Brain microvascular endothelial cell (primary cell): ENCODE data around the gene THYN1.
A peak's percentile ranks its signal among the peaks of the same experiment; 100 is the strongest.

Experiments
- DNase-seq: peaks from one replicate; pipeline ENCODE4 v3.0.0-alpha.2; 2020
- H3K27ac ChIP-seq: fragments of 250-450 bp; sonication (Bioruptor Pico); 2 replicates; pipeline ENCODE4 v1.5.1; 2020; ENCODE audit warnings: mild to moderate bottlenecking, moderate library complexity
- H3K27me3 ChIP-seq: fragments of 250-450 bp; sonication (Bioruptor Pico); replicated peaks from 2 replicates; pipeline ENCODE4 v1.5.1; 2020; ENCODE audit warnings: mild to moderate bottlenecking
- H3K36me3 ChIP-seq: fragments of 250-450 bp; sonication (Bioruptor Pico); replicated peaks from 2 replicates; pipeline ENCODE4 v1.5.1; 2020; ENCODE audit warnings: mild to moderate bottlenecking
- H3K4me3 ChIP-seq: 2 replicates; pipeline ENCODE4 v1.5.1; 2011; ENCODE audit warnings: low read depth, mild to moderate bottlenecking, control low read depth, low read length, moderate library complexity
- CTCF ChIP-seq: IDR thresholded peaks from 2 replicates; pipeline ENCODE4 v1.5.1; 2011; ENCODE audit warnings: low read depth, mild to moderate bottlenecking, moderate library complexity, low read length, control low read depth, inconsistent platforms; ENCODE audit errors: missing control alignments
- in situ Hi-C: cut with HindIII; loops from 2 replicates; pipeline ENCODE4 v1.10.0; 2017; ENCODE audit warnings: low sequenced_read_pairs, low pct_ligation_motif_present

THYN1 gene

DNA sequence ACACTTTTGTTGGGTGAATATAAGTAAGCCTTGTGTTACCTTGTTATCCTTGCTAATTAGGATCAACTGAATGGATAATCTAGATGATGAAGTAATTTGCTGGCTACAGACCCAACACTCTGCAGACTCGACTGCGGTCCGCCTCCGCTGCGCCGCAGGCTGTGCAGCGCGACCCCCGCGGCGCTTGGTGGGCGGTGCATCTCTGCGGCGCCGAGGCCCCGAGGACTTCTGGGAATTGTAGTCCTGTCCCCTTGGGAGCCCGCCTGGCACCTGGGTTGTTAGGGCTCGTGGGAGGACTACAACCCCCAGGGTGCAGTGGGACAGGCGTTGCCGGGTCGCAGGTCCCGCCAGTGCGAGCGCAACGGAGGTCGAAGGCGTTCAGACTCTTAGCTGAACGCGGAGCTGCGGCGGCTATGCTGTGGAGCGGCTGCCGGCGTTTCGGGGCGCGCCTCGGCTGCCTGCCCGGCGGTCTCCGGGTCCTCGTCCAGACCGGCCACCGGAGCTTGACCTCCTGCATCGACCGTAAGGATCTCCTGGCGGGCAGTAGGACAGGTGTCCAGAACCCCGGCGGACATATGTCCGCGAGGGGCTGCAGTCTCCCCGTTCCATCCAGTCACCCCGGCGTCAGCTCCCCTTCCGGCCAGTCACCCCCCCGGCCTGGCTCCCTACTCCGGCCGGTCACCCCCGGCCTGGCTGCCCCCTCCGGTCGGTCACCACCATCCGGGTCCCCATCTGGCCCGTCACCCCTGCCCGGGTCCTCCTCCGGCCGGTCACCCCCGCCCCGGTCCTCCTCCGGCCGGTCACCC lies at the start of gene THYN1, which contains the start of gene ACAD8:
Gene THYN1 (minus strand): TSS at position 165 of the 806 bp plus-strand sequence. CDS start 470 bp downstream, outside the sequence.
Gene ACAD8 (plus strand): TSS at position 381 of the 806 bp plus-strand sequence. CDS start 33 bp downstream, at position 414.
- in situ Hi-C loops = no loop called here
- peaks cover 13% of the 10 kb centered on the region for H3K36me3 ChIP-seq
- peak; percentile 1 for TF ChIP-seq CTCF
- H3K27ac ChIP-seq = peak within 1 kb of the TSS; percentile 37
- peak; percentile 95 for DNase-seq
- peak within 1 kb of the TSS; percentile 81 for H3K4me3 ChIP-seq
- H3K27me3 ChIP-seq = no peaks in the 10 kb centered on the region

- TF ChIP-seq CTCF = no peak
- DNase-seq = no peak
- Histone ChIP-seq H3K36me3 (no peaks in the 10 kb centered on the region), H3K27me3 (no peaks in the 10 kb centered on the region), H3K4me3 (no peak overlapping the region), H3K27ac (no peak overlapping the region)
- in situ Hi-C loops = no loop called here
Measured at GRCh38 chr11:134294664-134295063, 41.5 kb upstream of the THYN1 start.

DNA sequence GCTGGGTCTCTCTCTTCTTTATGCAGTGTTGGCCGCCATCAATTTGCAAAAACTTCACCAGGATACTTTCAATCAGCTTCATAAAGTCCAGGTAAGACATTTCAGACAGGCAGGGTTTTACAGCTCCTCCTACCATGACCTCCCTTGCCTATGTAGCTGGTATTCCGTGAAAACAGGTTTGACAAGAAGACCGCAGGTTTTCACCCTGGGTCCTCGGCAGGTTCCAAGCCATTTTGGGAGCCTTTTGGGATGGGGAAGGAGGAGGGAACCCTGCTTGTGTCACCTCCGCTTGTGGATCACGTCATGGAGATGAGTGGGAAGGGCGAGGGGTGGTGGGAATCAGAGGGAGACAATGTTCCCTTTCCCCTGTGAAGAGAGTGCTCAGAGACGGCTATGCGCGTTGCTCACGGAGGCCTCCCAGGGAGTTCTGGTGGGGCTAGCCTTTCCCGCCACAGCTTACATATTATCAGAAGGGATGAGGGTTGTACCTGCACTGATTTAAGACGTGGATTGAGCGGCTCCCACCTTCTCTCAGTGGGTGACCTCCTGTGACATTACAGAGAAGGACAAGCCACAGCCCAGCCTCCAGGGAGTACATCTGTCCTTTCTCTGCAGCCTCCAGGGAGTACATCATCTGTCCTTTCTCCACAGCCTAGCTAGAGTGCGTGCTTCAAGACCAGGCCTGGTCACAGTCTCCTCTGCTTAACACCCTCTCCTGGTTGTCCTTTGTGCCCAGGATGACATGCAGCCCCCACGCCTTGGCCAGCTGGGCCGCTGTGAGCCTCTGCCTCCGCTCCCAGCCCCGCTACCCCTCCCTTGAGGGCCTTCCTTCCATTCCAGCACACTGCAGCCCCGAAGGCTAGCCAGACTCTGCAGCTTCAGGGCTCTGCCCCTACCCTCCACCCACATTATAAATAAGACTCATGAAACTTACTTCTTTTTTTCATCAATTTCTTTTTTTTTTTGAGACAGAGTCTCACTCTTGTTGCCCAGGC lies 40.3 kb upstream of the THYN1 start:
- H3K27me3 ChIP-seq = no peaks in the 10 kb centered on the region

GRCh38 chr11:134292661-134293060 lies 39.5 kb upstream of the THYN1 start:
- no peaks in the 10 kb centered on the region for H3K27me3 ChIP-seq
- no peaks in the 10 kb centered on the region for H3K36me3 ChIP-seq
- in situ Hi-C loops = no loop called here
- no peak overlapping the region for H3K27ac ChIP-seq
- no peak for TF ChIP-seq CTCF
- H3K4me3 ChIP-seq = no peak overlapping the region
- DNase-seq = no peak

More for the DNA sequence above, 40.3 kb upstream of the THYN1 start:
- no peak overlapping the region for H3K27ac ChIP-seq
- no peak for DNase-seq
- no peak for TF ChIP-seq CTCF
- no peak overlapping the region for H3K4me3 ChIP-seq
- in situ Hi-C loops = no loop called here
- H3K36me3 ChIP-seq = no peaks in the 10 kb centered on the region

DNA sequence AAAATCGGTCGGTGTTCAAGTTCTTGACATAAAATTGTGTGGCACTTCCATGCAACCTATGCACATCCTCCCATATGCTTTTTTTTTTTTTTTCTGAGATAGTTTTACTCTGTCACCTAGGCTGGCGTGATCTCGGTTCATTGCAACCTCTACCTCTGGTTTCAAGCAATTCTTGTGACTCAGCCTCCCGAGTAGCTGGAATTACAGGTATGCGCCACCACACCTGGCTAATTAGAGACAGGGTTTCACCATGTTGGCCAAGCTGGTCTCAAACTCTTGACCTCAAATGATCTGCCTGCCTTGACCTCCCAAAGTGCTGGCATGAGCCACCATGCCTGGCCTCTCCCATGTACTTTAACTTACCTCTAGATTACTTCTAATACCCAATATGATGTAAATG lies 38.0 kb upstream of the THYN1 start:
- Histone ChIP-seq H3K27me3 (no peaks in the 10 kb centered on the region), H3K36me3 (no peaks in the 10 kb centered on the region), H3K4me3 (no peak overlapping the region), H3K27ac (no peak overlapping the region)
- no peak for DNase-seq
- no peak for TF ChIP-seq CTCF
- in situ Hi-C loops = no loop called here
